Left ventricle myocardium inferior (tissue), 1 donor: ENCODE data around the gene CIDEA. TPM values are rescaled to one million over a fixed set of nuclear protein-coding genes. Genes with fewer than 3 reads are reported as not detected.

Source experiments
- DNase-seq: peaks from one replicate; pipeline ENCODE4 v3.0.0-alpha.2; 2020
- H3K27ac ChIP-seq: fragments of 200-600 bp; replicated peaks from 2 replicates; pipeline ENCODE4 v1.8.0; 2021
- H3K27me3 ChIP-seq: fragments of 200-600 bp; 2 replicates; pipeline ENCODE4 v1.8.0; 2021; ENCODE audit warnings: low read depth
- H3K36me3 ChIP-seq: fragments of 200-600 bp; 2 replicates; pipeline ENCODE4 v1.8.0; 2021
- H3K4me1 ChIP-seq: fragments of 200-600 bp; 2 replicates; pipeline ENCODE4 v1.8.0; 2021
- H3K4me3 ChIP-seq: fragments of 200-600 bp; 2 replicates; pipeline ENCODE4 v1.8.0; 2021; ENCODE audit warnings: mild to moderate bottlenecking, moderate library complexity
- H3K9me3 ChIP-seq: fragments of 200-600 bp; replicated peaks from 2 replicates; pipeline ENCODE4 v1.8.0; 2021
- intact Hi-C: fragments of 100-400 bp; cut with micrococcal nuclease; formaldehyde crosslinking; loops from one replicate; pipeline ENCODE4 v1.11.0; 2022
- total RNA-seq: library from RNA; stranded (reverse); fragmentation: NEBNext Ultra II Directional; extraction: Animal tissue kit (Norgen Biotek cat#: 25700); gene quantifications from one replicate; pipeline ENCODE4 v1.2.1, GENCODE V29; 2021
- TF ChIP-seq, protein P1 (sequence below): fragments of 200-600 bp; IDR thresholded peaks from 2 replicates; pipeline ENCODE4 v1.8.0; 2021; ENCODE audit warnings: antibody characterized with exemption, mild to moderate bottlenecking, borderline replicate concordance
- donor health status: DM: no; HTN: yes; CAD: no; lungs with severe emphysema.

The CIDEA gene
- total RNA-seq, 1 donor from 2014 or later = 0.33 TPM

DNA sequence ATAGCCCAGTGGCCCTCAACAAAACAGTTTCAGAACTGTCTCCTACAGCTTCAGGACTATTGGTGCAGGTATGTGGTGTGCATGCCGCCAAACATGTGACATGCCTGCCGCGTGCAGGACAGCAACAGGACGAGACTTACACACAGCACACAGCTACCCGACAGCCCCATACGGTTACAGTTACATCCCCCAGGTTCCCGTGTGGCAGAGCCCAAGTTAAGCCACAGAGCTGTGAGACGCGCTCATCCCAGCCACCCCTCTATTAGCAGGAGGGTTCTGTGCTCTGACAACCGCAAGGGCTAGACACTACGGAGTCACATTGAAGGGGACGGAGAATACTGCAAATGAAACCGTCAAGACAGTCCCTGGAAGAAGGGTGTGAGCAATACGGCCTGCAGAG, 37.5 kb downstream of the CIDEA start:
- Histone ChIP-seq H3K4me3 (no peak overlapping the region), H3K27me3 (peaks cover 12% of the 10 kb centered on the region), H3K27ac (no peak overlapping the region), H3K4me1 (peaks cover 24% of the 10 kb centered on the region), H3K36me3 (no peaks in the 10 kb centered on the region), H3K9me3 (no peaks in the 10 kb centered on the region)
- TF ChIP-seq, protein P1, sequence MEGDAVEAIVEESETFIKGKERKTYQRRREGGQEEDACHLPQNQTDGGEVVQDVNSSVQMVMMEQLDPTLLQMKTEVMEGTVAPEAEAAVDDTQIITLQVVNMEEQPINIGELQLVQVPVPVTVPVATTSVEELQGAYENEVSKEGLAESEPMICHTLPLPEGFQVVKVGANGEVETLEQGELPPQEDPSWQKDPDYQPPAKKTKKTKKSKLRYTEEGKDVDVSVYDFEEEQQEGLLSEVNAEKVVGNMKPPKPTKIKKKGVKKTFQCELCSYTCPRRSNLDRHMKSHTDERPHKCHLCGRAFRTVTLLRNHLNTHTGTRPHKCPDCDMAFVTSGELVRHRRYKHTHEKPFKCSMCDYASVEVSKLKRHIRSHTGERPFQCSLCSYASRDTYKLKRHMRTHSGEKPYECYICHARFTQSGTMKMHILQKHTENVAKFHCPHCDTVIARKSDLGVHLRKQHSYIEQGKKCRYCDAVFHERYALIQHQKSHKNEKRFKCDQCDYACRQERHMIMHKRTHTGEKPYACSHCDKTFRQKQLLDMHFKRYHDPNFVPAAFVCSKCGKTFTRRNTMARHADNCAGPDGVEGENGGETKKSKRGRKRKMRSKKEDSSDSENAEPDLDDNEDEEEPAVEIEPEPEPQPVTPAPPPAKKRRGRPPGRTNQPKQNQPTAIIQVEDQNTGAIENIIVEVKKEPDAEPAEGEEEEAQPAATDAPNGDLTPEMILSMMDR = no peak
- intact Hi-C loops = no loop called here
- no peak for DNase-seq

DNA sequence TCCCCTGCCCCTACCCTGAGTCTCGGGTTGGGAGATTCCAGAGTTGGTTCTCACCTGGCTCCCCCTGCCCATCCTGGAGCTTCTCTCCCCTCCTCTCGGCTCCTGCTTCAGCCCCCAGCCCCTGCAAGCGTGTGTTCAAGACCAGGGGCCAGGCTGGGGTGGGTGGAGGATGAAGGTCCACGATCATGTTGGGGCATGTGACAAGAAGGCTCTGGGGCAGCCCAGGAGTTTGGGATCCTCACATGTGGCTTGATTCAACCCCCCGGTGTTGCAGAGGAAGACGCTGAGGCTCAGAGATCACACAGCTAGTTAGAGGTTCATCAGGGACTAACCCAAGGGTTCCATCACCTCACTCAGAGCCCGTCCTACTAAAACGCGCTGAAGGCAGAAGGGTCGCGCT, 39.7 kb downstream of the CIDEA start:
- TF ChIP-seq, protein P1 = no peak
- intact Hi-C loops = no loop called here

GRCh38 chr18:12295389-12296086, 41.4 kb downstream of the CIDEA start:
- Histone ChIP-seq H3K4me3 (no peak overlapping the region), H3K4me1 (no peaks in the 10 kb centered on the region), H3K27me3 (no peaks in the 10 kb centered on the region), H3K36me3 (no peaks in the 10 kb centered on the region), H3K27ac (no peak overlapping the region), H3K9me3 (peaks cover 6% of the 10 kb centered on the region)
- intact Hi-C loops = no loop called here
- TF ChIP-seq, protein P1 = no peak
- DNase-seq = no peak

More for the DNA sequence above, 39.7 kb downstream of the CIDEA start:
- Histone ChIP-seq H3K9me3 (peaks cover 6% of the 10 kb centered on the region), H3K27ac (no peak overlapping the region), H3K27me3 (peaks cover 12% of the 10 kb centered on the region), H3K4me1 (peaks cover 5% of the 10 kb centered on the region), H3K4me3 (no peak overlapping the region), H3K36me3 (no peaks in the 10 kb centered on the region)
- no peak for DNase-seq

DNA sequence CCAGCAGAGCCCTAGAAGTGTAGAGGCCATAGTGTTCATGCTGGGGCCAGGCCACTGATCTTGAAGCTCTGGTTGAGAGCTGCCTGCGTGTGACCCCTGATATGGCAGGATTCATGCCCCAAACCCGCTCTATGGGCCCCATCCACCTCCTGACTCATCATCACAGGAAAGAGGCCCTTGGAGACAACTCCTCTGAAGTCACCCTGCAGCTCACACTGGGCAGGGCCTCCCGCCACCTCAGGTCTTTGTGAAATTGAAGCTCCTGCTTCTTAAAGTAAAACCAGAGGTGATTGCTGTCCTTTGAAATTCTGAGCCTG, 41.9 kb downstream of the CIDEA start:
- Histone ChIP-seq H3K4me3 (no peak overlapping the region), H3K4me1 (no peaks in the 10 kb centered on the region), H3K9me3 (peaks cover 6% of the 10 kb centered on the region), H3K36me3 (no peaks in the 10 kb centered on the region), H3K27me3 (no peaks in the 10 kb centered on the region), H3K27ac (no peak overlapping the region)
- no peak for DNase-seq
- TF ChIP-seq, protein P1 = no peak
- intact Hi-C loops = no loop called here

DNA sequence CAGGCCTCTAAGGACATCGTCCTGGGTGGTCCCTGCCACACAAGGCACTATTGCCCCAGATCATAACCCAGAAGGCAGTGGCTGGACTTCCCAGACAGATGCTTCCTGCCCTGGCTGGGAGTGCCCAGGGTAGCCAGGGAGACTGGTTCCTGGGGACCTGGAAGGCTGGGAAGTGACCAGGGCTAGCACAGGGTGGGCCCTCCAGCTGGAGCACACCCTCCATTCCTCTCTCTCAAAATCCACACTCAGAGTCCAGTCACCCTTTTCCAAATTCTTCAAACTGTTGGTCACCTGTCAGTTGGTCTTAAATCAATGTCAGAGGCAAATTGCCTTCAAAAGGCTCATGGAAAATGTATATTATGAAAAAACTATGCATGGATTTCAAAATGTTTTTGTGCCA, 42.3 kb downstream of the CIDEA start:
- H3K4me1 ChIP-seq = no peaks in the 10 kb centered on the region
- TF ChIP-seq, protein P1 = no peak
- peaks cover 6% of the 10 kb centered on the region for H3K9me3 ChIP-seq
- H3K4me3 ChIP-seq = no peak overlapping the region
- DNase-seq = no peak
- no peak overlapping the region for H3K27ac ChIP-seq
- H3K36me3 ChIP-seq = no peaks in the 10 kb centered on the region
- intact Hi-C loops = no loop called here
- no peaks in the 10 kb centered on the region for H3K27me3 ChIP-seq
